ENCODE measurements around the gene BAIAP2L2. TPM values are rescaled to one million over a fixed set of nuclear protein-coding genes. Genes with fewer than 3 reads are reported as not detected.

The BAIAP2L2 gene
- total and polyA plus RNA-seq, 10 of the 15 experiments (the other 5 are each of a cell fraction or from before 2014, with no cell fraction given) = 0.08 to 0.38 (median 0.14) TPM; not detected in 6

- ATAC-seq (no peak), DNase-seq (ENCODE audit: low read depth, low spot score) (no peak), FAIRE-seq (no peak)
- H3K27ac ChIP-seq (ENCODE audit: control insufficient read depth, insufficient read depth) = no peak overlapping the region
- no peak overlapping the region for H3K9ac ChIP-seq (ENCODE audit: control insufficient read depth, insufficient read depth, low read length)
- H4K20me1 ChIP-seq (ENCODE audit: control insufficient read depth, insufficient read depth) = no peaks in the 10 kb centered on the region
- CTCF ChIA-PET = no interaction called here
- H3K4me3 ChIP-seq = no peak overlapping the region
- intact Hi-C loops (cut with micrococcal nuclease; ENCODE audit: unreplicated experiment) = no loop called here
- no peak overlapping the region for H2AFZ ChIP-seq (ENCODE audit: control insufficient read depth, low read depth, low read length)
- no peaks in the 10 kb centered on the region for H3K27me3 ChIP-seq (replicated peaks in 1 of 2; ENCODE audit: control insufficient read depth in 2 of 2, insufficient read depth in 2 of 2, low read length in 1 of 2)
- no peaks in the 10 kb centered on the region for H3K9me3 ChIP-seq (replicated peaks; ENCODE audit: control insufficient read depth, insufficient read depth, low read length)
- no peak overlapping the region for H3K4me2 ChIP-seq (ENCODE audit: control insufficient read depth, insufficient read depth)
- SMC1A ChIA-PET (ENCODE audit: uncharacterized antibody, unreplicated experiment) = interaction anchor here (1.5 kb wide), 1 partner anchor 60 kb away, joined by 3 read pairs; no protein-coding TSS in a partner anchor
- H3K4me1 ChIP-seq (ENCODE audit: control insufficient read depth, insufficient read depth, low read length) = no peaks in the 10 kb centered on the region
- no peaks in the 10 kb centered on the region for H3K79me2 ChIP-seq (ENCODE audit: control insufficient read depth, insufficient read depth, low read length)
- H3K36me3 ChIP-seq (ENCODE audit: control insufficient read depth in 2 of 2, insufficient read depth in 2 of 2, low read length in 1 of 2) = peaks cover 3 to 4% of the 10 kb centered on the region in 2 experiments; a peak in 3 of 4 replicates
- no TSS peak for BruUV-seq (replicated peaks)
- in situ Hi-C loops (cut with MboI) = no loop called here
- POLR2A ChIA-PET = no interaction called here
- RAD21 ChIA-PET (ENCODE audit: unreplicated experiment) = no interaction called here
- 51% methylated on average over 9 of the region's 9 CpGs for WGBS (ENCODE audit: insufficient coverage, insufficient replicate concordance, low lambda C conversion rate, missing lambda C conversion rate)
- no peak for TF ChIP-seq ZNF384 (IDR thresholded peaks at IDR 0.05; ENCODE audit: borderline replicate concordance, low read depth, low read length)
- no peak for TF ChIP-seq PAX8 (IDR thresholded peaks at IDR 0.05)
- no peak for TF ChIP-seq IRF3 (IDR thresholded peaks at IDR 0.05)
- no peak for TF ChIP-seq MLLT1 (IDR thresholded peaks at IDR 0.05)
- no peak for TF ChIP-seq MEF2A (IDR thresholded peaks at IDR 0.05; ENCODE audit: insufficient read depth, low read depth, low read length)
- no peak for TF ChIP-seq MYC (IDR thresholded peaks at IDR 0.05; ENCODE audit: insufficient read depth, insufficient read length, insufficient replicate concordance, low read length, severe bottlenecking)
- TF ChIP-seq ZNF217 (IDR thresholded peaks at IDR 0.05) = no peak
- no peak for TF ChIP-seq SPI1 (IDR thresholded peaks at IDR 0.05; ENCODE audit: borderline replicate concordance, insufficient read depth, low read depth, low read length)
- TF ChIP-seq BACH1 (IDR thresholded peaks at IDR 0.05; ENCODE audit: borderline replicate concordance) = no peak
- TF ChIP-seq SMAD1 (IDR thresholded peaks at IDR 0.05; ENCODE audit: low read depth, partially characterized antibody) = no peak
- no peak for TF ChIP-seq CUX1 (IDR thresholded peaks at IDR 0.05; ENCODE audit: insufficient replicate concordance, low read depth, low read length)
- no peak for TF ChIP-seq BCL3 (IDR thresholded peaks at IDR 0.05; ENCODE audit: borderline replicate concordance, insufficient read depth, low read depth, low read length, poor library complexity, severe bottlenecking)
- TF ChIP-seq HDAC2 (IDR thresholded peaks at IDR 0.05) = no peak
Observed at GRCh38 chr22:38127869-38128268, 17.4 kb upstream of the BAIAP2L2 start.

Data from GM12878 (cell line).